ENCODE measurements around the gene PRKD2. TPM values are rescaled to one million over a fixed set of nuclear protein-coding genes. Genes with fewer than 3 reads are reported as not detected.
A peak's percentile ranks its signal among the peaks of the same experiment; 100 is the strongest.

Gene PRKD2
- total and polyA plus RNA-seq, 2 donors (not counting 1 experiment from before 2014, with no cell fraction given) = 8.1 to 11.6 TPM

DNA sequence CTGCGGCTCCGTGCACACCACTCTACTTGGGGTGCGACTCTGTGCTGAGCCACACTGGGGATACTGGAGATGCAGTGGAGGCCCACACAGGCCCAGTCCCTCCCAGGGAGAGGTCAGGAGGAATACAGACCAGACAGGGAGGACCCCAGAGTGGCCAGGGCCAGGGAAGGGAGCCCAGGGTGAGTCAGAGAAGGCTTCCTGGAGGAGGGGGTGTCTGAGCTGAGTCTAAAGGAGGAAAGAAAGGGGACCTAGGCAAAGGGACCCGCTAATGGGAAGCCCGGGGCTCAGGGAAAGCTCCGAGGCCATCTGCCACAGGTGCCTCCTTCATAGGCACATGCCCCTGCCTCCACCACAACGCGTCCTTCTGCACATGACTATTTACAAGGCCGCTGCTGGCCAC lies 13.3 kb upstream of the PRKD2 start:
- Histone ChIP-seq H3K79me2 (ENCODE audit: control insufficient read depth, insufficient read depth, low read length) (peaks cover 34% of the 10 kb centered on the region), H3K4me1 (ENCODE audit: control insufficient read depth, extremely low read depth, insufficient read depth, low read length) (peaks cover 12% of the 10 kb centered on the region), H4K20me1 (ENCODE audit: control insufficient read depth, extremely low read depth, insufficient read depth, low read length) (no peaks in the 10 kb centered on the region), H3K4me3 (replicated peaks in 1 of 4; ENCODE audit: control extremely low read depth in 1 of 4, insufficient read depth in 1 of 4, low read depth in 3 of 4, low read length in 4 of 4) (no peak overlapping the region), H3K27me3 (ENCODE audit: control insufficient read depth, insufficient read depth, low read length) (no peaks in the 10 kb centered on the region), H2AFZ (ENCODE audit: low read length) (no peak overlapping the region), H3K9me3 (ENCODE audit: control insufficient read depth, insufficient read depth, low read depth, low read length) (no peaks in the 10 kb centered on the region), H3K4me2 (ENCODE audit: extremely low read depth, insufficient read depth, low read length) (no peak overlapping the region), H3K36me3 (ENCODE audit: control insufficient read depth, insufficient read depth, low read length) (peaks cover 57% of the 10 kb centered on the region), H3K9ac (ENCODE audit: insufficient read depth, low read length) (no peak overlapping the region), H3K27ac (ENCODE audit: insufficient read depth, low read length) (no peak overlapping the region)
- no peak for TF ChIP-seq EZH2 (IDR thresholded peaks at IDR 0.05; ENCODE audit: low read length, missing control alignments)
- TF ChIP-seq, protein P1, sequence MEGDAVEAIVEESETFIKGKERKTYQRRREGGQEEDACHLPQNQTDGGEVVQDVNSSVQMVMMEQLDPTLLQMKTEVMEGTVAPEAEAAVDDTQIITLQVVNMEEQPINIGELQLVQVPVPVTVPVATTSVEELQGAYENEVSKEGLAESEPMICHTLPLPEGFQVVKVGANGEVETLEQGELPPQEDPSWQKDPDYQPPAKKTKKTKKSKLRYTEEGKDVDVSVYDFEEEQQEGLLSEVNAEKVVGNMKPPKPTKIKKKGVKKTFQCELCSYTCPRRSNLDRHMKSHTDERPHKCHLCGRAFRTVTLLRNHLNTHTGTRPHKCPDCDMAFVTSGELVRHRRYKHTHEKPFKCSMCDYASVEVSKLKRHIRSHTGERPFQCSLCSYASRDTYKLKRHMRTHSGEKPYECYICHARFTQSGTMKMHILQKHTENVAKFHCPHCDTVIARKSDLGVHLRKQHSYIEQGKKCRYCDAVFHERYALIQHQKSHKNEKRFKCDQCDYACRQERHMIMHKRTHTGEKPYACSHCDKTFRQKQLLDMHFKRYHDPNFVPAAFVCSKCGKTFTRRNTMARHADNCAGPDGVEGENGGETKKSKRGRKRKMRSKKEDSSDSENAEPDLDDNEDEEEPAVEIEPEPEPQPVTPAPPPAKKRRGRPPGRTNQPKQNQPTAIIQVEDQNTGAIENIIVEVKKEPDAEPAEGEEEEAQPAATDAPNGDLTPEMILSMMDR (conservative IDR thresholded peaks at IDR 0.05 in 1 of 2, IDR thresholded peaks at IDR 0.05 in 1 of 2; ENCODE audit: low read depth in 1 of 2, low read length in 2 of 2) = no peak
- DNase-seq (ENCODE audit: low read depth in 2 of 2) = no peak

DNA sequence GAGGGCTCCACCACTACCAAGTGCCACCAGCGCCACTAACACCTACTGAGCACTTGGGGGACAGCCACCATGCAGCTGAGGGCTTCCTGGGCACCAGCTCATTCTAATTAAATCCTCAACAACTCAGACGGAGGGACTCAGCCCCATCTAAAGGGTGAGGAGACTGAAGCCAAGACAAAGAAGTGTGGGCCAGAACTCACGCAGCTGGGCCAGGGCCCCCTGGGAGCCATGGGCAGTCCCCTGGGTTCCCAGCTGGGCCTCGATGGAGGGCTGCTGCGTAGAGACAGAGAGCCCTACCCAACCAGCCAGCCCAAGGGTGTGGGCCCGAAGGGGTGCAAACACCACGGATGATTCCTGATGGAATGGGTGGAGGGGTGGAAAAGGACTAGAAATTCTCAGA lies 12.8 kb upstream of the PRKD2 start:
- no peak overlapping the region for H3K4me3 ChIP-seq (replicated peaks in 1 of 4; ENCODE audit: control extremely low read depth in 1 of 4, insufficient read depth in 1 of 4, low read depth in 3 of 4, low read length in 4 of 4)
- H4K20me1 ChIP-seq (ENCODE audit: control insufficient read depth, extremely low read depth, insufficient read depth, low read length) = no peaks in the 10 kb centered on the region
- H3K9me3 ChIP-seq (ENCODE audit: control insufficient read depth, insufficient read depth, low read depth, low read length) = no peaks in the 10 kb centered on the region
- peaks cover 34% of the 10 kb centered on the region for H3K79me2 ChIP-seq (ENCODE audit: control insufficient read depth, insufficient read depth, low read length)
- no peak overlapping the region for H3K9ac ChIP-seq (ENCODE audit: insufficient read depth, low read length)
- TF ChIP-seq EZH2 (IDR thresholded peaks at IDR 0.05; ENCODE audit: low read length, missing control alignments) = no peak
- TF ChIP-seq, protein P1 (conservative IDR thresholded peaks at IDR 0.05 in 1 of 2, IDR thresholded peaks at IDR 0.05 in 1 of 2; ENCODE audit: low read depth in 1 of 2, low read length in 2 of 2) = no peak
- H2AFZ ChIP-seq (ENCODE audit: low read length) = no peak overlapping the region
- no peak for DNase-seq (ENCODE audit: low read depth in 2 of 2)
- peaks cover 12% of the 10 kb centered on the region for H3K4me1 ChIP-seq (ENCODE audit: control insufficient read depth, extremely low read depth, insufficient read depth, low read length)
- H3K4me2 ChIP-seq (ENCODE audit: extremely low read depth, insufficient read depth, low read length) = no peak overlapping the region
- H3K27ac ChIP-seq (ENCODE audit: insufficient read depth, low read length) = no peak overlapping the region
- peaks cover 60% of the 10 kb centered on the region for H3K36me3 ChIP-seq (ENCODE audit: control insufficient read depth, insufficient read depth, low read length)
- H3K27me3 ChIP-seq (ENCODE audit: control insufficient read depth, insufficient read depth, low read length) = no peaks in the 10 kb centered on the region

DNA sequence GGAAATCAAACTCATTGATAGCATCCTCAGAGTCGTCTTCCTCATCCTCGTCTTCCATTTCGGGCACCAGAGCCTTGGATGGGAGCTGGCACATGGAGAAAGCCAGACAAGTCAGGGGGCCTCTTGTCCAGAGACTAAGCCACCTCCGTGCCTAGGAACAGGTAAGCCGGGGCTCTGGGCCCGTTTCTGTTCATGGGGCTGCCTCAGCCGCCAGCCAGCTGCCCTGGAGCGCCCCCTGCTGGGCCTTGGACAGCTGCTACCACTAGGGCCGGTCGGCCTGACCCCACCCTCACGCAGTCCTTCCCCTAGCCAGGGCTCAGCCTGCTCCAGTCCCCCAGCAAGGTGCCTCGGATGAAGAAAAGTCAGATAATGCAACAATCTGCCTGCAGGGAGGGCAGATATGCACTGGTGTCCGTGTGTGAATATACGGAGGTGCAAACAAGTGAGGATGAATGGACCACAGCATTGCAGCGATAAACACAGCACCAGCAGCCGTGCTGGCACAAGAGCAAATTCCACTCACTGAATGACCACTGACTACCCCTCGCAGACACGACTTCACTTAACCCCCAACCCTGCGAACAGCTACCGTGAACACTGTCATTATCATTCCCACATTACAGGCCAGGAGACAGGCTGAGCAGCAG lies 11.9 kb upstream of the PRKD2 start:
- Histone ChIP-seq H3K79me2 (ENCODE audit: control insufficient read depth, insufficient read depth, low read length) (peaks cover 31% of the 10 kb centered on the region), H3K27me3 (ENCODE audit: control insufficient read depth, insufficient read depth, low read length) (no peaks in the 10 kb centered on the region), H2AFZ (ENCODE audit: low read length) (no peak overlapping the region), H3K4me3 (replicated peaks in 1 of 4; ENCODE audit: control extremely low read depth in 1 of 4, insufficient read depth in 1 of 4, low read depth in 3 of 4, low read length in 4 of 4) (no peak overlapping the region), H3K9me3 (ENCODE audit: control insufficient read depth, insufficient read depth, low read depth, low read length) (no peaks in the 10 kb centered on the region), H3K36me3 (ENCODE audit: control insufficient read depth, insufficient read depth, low read length) (peaks cover 63% of the 10 kb centered on the region), H3K27ac (ENCODE audit: insufficient read depth, low read length) (no peak overlapping the region), H3K9ac (ENCODE audit: insufficient read depth, low read length) (no peak overlapping the region), H3K4me1 (ENCODE audit: control insufficient read depth, extremely low read depth, insufficient read depth, low read length) (peaks cover 12% of the 10 kb centered on the region), H4K20me1 (ENCODE audit: control insufficient read depth, extremely low read depth, insufficient read depth, low read length) (no peaks in the 10 kb centered on the region), H3K4me2 (ENCODE audit: extremely low read depth, insufficient read depth, low read length) (no peak overlapping the region)
- peak; percentile 35 to 55 for DNase-seq (ENCODE audit: low read depth in 2 of 2)
- TF ChIP-seq, protein P1 (conservative IDR thresholded peaks at IDR 0.05 in 1 of 2, IDR thresholded peaks at IDR 0.05 in 1 of 2; ENCODE audit: low read depth in 1 of 2, low read length in 2 of 2) = peak; percentile 77 to 90
- no peak for TF ChIP-seq EZH2 (IDR thresholded peaks at IDR 0.05; ENCODE audit: low read length, missing control alignments)

Data from fibroblast of lung (primary cell).